CD4-positive, alpha-beta T cell treated with Interleukin-12 subunit alpha and Interleukin-12 subunit beta, for 1 hour (primary cell): ENCODE results near the gene TRAK1.

ENCODE experiments used
- DNase-seq: peaks from one replicate; pipeline ENCODE4 v3.0.0-alpha.2; 2020

The TRAK1 gene

GRCh38 chr3:42068303-42069088 is 22.7 kb upstream of the TRAK1 start:
- DNase-seq: no peak

- DNase-seq: no peak
Observed at GRCh38 chr3:42070089-42070488, 21.1 kb upstream of the TRAK1 start.

GRCh38 chr3:42070524-42070923 is 20.6 kb upstream of the TRAK1 start:
- no peak for DNase-seq

- no peak for DNase-seq
Observed at GRCh38 chr3:42071904-42072812, 19.0 kb upstream of the TRAK1 start.

- no peak for DNase-seq
Observed at GRCh38 chr3:42072831-42073301, 18.3 kb upstream of the TRAK1 start.

- DNase-seq: no peak
Observed at GRCh38 chr3:42077785-42078184, 13.4 kb upstream of the TRAK1 start.

GRCh38 chr3:42078677-42079076 is 12.5 kb upstream of the TRAK1 start:
- DNase-seq: no peak

- no peak for DNase-seq
Observed at GRCh38 chr3:42079701-42080452, 11.3 kb upstream of the TRAK1 start.

- DNase-seq: peak; percentile 31
Observed at GRCh38 chr3:42080453-42080872, 10.7 kb upstream of the TRAK1 start.

GRCh38 chr3:42081838-42082473 is 9.2 kb upstream of the TRAK1 start:
- DNase-seq: no peak

GRCh38 chr3:42084586-42084985 is 6.6 kb upstream of the TRAK1 start:
- DNase-seq: no peak

- DNase-seq: no peak
Observed at GRCh38 chr3:42085641-42086376, 5.3 kb upstream of the TRAK1 start.

- DNase-seq: no peak
Observed at GRCh38 chr3:42088803-42089530, 2.2 kb upstream of the TRAK1 start.

- DNase-seq: no peak
Observed at GRCh38 chr3:42092006-42092405, 849 bp downstream of the TRAK1 start.

GRCh38 chr3:42094128-42094527 is 3.0 kb downstream of the TRAK1 start:
- no peak for DNase-seq

GRCh38 chr3:42094691-42095391 is 3.7 kb downstream of the TRAK1 start:
- no peak for DNase-seq

- no peak for DNase-seq
Observed at GRCh38 chr3:42095540-42095939, 4.4 kb downstream of the TRAK1 start.

- no peak for DNase-seq
Observed at GRCh38 chr3:42096796-42097565, 5.8 kb downstream of the TRAK1 start.

- DNase-seq: no peak
Observed at GRCh38 chr3:42097566-42097946, 6.4 kb downstream of the TRAK1 start.

GRCh38 chr3:42098171-42098570 is 7.0 kb downstream of the TRAK1 start:
- no peak for DNase-seq
